Stimulated activated CD4-positive, alpha-beta T cell treated with anti-CD3 and anti-CD28 coated beads, Interleukin-1b, Interleukin-23, amount 100 ng/mL, for 48 hours (primary cell): Measurements from ENCODE around the gene MUC6.

Experiments used
- DNase-seq: peaks from one replicate; pipeline ENCODE4 v3.0.0-alpha.2; 2020

MUC6 gene

GRCh38 chr11:1036303-1036923 lies at the start of gene MUC6:
Gene MUC6 (minus strand): TSS chr11:1036718. CDS start chr11:1036655, 63 bp downstream.
- DNase-seq = no peak

GRCh38 chr11:1085440-1086170 lies 49.1 kb upstream of the MUC6 start:
- no peak for DNase-seq

DNA sequence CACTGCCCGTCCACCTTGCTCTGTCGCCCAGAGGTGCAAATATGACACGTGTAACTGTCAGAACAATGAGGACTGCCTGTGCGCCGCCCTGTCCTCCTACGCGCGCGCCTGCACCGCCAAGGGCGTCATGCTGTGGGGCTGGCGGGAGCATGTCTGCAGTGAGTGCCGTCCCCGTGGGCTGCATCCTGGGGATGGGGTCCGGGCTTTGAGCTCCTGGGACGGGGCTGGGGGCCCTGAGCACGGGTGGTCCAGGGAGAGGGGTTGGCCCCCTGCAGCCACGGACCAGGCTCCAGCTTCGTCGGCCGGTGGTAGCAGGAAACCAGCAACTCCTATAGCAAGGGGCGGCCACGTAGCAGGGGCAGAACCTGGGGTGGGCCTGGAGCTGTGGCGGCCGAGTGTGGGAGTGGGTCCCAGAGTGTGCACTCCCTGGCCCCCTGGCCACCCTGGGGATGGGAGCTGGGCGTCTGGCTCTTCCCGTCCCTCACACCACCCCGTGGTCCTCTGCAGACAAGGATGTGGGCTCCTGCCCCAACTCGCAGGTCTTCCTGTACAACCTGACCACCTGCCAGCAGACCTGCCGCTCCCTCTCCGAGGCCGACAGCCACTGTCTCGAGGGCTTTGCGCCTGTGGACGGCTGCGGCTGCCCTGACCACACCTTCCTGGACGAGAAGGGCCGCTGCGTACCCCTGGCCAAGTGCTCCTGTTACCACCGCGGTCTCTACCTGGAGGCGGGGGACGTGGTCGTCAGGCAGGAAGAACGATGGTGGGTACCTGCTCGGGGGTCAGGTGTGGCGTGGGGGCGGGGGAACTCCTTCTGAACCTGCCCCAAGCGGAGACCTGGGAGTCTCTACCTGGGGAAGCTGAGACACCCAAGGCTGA lies 48.3 kb upstream of the MUC6 start:
- DNase-seq = no peak

DNA sequence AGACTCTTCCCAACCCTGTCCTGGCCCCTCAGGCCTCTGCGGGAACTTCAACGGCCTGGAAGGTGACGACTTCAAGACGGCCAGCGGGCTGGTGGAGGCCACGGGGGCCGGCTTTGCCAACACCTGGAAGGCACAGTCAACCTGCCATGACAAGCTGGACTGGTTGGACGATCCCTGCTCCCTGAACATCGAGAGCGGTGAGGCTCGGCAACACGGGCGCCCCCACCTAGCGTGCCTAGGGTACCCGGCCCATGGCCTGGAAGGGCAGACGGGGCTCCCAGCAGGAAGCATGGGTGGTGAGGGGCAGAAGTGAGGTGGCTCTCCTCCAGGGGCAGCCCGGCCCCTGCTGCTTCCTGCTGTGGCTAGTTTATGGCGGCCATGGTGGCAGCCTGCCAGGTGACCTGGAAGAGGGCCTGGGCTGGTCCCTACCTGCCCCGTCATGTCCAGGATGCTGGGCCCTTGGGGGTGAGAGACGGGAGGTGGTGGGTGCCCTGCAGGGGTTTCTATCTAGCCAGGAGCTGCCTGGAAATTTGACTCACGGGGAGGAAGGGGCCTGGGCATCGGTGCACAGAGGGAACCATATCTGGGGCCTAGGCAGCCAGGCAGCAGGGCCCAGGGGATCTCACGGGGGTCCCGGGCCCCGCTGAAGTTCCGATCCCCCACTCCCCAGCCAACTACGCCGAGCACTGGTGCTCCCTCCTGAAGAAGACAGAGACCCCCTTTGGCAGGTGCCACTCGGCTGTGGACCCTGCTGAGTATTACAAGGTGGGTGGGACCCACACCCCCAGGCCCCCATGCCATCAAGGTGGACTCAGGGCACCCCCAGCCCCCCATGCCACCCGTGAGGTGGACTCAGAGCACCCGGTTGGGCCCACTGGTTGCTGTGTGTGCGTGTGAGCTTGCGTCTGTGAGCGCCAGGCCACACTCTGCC lies 47.4 kb upstream of the MUC6 start:
- DNase-seq = no peak

DNA sequence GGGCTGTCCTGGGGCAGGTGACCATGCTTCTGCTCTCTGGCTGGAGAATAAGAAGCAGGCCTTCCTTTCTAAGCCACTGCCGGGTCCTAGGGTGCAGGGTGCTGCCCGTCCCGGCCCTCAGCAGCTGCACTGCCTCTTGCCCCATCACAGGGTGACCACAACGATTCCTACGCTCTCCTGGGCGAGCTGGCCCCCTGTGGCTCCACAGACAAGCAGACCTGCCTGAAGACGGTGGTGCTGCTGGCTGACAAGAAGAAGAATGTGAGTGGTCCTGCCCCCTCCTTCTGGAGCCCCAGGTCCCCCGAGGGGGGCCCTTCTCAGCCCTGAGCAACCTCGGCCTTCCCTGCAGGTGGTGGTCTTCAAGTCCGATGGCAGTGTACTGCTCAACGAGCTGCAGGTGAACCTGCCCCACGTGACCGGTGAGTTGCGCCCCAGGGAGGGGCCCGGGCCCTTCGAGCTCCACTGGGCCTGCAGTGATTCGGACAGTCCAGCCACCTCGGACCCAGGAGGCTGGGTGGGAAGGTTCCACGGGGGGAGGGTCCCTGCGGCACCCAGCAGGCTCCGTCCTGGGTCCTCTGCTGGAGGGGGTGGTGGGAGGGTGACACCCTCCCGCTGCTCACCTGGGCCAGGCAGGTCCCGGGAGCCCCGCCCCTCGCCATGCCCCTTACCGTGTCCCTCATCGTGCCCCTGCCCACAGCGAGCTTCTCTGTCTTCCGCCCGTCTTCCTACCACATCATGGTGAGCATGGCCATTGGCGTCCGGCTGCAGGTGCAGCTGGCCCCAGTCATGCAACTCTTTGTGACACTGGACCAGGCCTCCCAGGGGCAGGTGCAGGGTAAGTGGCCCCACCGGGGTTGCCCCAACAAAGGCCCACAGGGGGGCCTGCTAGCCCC lies 46.5 kb upstream of the MUC6 start:
- DNase-seq = no peak

DNA sequence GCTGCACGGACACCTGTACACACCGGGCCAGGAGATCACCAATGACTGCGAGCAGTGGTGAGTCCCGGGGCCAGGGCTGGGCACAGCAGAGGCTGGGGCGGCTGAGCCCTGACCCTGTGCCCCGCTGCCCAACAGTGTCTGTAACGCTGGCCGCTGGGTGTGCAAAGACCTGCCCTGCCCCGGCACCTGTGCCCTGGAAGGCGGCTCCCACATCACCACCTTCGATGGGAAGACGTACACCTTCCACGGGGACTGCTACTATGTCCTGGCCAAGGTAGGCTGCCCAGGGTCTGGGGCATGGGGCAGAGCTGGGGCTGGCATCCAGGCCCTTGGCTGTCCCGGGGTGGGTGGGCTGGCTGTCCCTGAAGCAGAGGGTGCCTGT lies 45.8 kb upstream of the MUC6 start:
- no peak for DNase-seq

- DNase-seq = no peak
Observed at GRCh38 chr11:1081601-1082311, 45.2 kb upstream of the MUC6 start.

DNA sequence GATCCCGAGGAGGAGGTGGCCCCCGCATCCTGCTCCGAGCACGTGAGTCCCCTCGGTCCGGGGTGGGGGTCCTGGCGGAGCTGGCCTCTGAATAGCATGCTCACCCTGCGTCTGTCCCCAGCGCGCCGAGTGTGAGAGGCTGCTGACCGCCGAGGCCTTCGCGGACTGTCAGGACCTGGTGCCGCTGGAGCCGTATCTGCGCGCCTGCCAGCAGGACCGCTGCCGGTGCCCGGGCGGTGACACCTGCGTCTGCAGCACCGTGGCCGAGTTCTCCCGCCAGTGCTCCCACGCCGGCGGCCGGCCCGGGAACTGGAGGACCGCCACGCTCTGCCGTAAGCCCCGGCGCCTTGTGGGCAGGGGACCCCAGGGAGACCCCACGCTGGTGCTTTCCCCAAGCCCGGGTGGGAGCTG lies 41.7 kb upstream of the MUC6 start:
- DNase-seq = no peak

- no peak for DNase-seq
Observed at GRCh38 chr11:1077417-1078119, 41.0 kb upstream of the MUC6 start.

DNA sequence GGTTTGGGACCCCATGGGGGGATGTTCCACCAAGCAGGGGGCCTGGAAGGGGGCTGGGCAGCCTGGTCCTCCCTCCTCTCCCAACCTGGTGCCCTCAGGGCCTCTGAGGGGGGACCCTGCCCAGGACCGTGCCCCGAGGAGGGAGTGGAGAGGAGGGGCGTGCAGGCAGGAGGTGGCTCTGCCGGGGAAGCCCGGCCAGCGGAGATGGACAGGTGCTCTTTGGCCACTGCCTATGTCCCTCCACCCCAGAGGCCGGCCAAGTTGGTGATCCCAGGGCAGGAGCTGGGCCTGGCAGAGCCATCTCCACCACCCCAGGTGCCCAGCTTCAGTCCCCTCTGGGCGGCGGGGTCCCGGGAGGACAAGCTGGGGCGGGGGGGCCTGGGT lies 40.5 kb upstream of the MUC6 start:
- no peak for DNase-seq

DNA sequence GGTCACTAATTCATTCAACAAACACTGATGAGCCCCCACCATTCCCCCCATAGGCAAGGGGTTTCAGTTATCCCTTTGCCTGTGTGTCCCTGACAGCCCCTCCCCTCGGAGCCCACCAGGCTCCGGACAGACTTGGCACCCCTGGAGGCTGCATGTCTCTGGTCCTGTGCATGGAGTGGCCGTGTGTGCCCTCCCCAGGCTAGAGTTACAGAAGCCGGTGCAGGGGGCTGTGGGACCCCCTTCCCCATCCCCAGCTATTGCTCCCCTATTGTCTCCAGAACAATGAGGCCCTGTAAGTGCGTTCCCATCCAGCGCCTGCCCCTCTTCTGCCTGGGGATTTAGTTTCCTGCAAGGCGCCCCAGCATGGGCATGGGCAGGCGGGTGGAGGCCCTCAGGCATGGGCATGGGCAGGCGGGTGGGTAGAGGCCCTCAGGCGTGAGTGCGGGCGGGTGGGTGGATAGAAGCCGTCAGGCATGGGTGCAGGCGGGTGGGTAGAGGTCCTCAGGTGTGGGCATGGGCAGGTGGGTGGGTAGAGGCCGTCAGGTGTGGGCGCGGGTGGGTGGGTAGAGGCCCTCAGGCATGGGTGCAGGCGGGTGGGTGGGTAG lies 39.6 kb upstream of the MUC6 start:
- no peak for DNase-seq

DNA sequence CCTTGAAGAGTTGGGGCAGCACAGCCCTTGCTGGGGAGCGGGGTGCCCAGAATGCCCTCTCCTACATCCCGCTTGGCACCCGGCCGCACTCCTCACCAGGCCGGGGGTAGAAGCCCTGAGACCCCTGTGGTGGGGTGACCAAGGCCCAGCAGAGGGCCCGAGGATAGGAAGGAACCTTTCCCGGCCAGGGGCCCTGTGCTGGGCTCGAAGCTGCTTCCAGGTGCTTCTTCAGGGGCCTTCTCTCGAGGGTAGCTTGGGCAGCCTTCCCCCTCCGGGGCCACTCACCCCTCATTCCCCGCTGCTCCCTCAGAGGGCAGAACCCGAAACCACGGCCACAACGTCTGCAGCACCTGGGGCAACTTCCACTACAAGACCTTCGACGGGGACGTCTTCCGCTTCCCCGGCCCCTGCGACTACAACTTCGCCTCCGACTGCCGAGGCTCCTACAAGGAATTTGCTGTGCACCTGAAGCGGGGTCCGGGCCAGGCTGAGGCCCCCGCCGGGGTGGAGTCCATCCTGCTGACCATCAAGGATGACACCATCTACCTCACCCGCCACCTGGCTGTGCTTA lies 38.9 kb upstream of the MUC6 start:
- DNase-seq = no peak

DNA sequence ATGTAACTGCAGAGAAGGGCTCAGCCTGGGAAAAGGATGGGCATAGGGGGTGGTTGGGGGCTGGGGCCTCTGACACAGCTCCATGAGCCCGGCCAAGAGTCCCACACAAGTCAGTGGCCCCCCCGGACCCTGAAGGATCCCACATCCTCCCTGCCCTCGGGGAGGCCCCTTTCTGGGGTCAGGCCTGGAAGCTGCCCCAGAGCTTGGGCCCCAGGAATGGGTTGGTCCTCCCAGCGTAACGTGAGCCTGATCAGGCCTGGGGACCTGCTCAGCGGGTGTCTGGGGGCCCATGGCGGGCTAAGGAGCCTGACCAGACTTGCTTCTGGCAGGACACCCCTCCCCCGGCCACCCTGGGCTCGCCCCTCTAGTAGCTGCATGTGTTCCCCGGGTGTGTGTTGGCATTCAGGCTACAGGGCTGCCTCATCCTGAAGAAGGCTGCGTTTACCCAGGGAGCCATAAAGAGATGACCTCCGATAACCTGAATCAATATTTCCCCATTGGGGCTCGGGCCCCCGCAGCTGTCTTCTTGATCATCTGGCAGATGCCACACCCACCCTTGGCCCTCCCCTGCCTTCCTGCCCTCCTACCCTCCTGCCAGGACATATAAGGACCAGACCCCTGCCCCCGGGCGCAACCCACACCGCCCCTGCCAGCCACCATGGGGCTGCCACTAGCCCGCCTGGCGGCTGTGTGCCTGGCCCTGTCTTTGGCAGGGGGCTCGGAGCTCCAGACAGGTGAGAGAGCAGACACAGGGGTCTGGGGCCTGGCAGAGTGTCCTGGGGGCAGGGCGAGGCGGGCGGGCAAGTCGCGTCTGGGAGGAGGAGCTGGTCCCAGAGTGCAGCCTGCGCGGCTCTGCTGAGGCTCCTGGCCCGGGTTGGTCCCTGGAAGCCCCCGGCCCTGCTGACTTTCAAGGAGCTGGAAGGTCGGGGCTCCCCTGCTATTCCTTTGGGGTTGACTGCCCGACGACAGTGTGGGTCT lies 38.0 kb upstream of the MUC6 start, which contains the start of gene MUC2:
TSS of gene MUC2 (plus strand) at position 631 of the 978 bp plus-strand sequence.
- DNase-seq = no peak

DNA sequence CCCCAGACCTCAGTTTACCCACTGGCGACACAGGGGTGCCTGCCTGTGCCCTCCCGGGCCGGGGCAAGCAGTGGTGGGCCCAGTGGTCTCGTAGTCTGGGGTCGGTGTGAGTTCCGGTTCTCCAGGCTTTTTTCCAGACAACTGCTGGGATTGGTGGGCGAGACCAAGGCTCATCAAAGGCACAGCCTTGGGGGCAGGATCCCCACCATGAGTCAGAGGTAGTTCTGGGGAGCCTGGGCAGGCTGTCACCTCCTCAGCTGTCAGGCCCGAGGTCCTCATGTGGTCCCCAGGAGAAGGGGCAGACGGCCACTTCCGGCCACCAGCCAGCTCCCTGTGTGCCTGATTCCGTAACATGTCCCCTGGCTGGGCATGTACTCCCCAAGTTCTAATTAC lies 37.3 kb upstream of the MUC6 start:
- DNase-seq = no peak

GRCh38 chr11:1073261-1073724 lies 36.8 kb upstream of the MUC6 start:
- no peak for DNase-seq

- DNase-seq = no peak
Observed at GRCh38 chr11:1072821-1073231, 36.3 kb upstream of the MUC6 start.

DNA sequence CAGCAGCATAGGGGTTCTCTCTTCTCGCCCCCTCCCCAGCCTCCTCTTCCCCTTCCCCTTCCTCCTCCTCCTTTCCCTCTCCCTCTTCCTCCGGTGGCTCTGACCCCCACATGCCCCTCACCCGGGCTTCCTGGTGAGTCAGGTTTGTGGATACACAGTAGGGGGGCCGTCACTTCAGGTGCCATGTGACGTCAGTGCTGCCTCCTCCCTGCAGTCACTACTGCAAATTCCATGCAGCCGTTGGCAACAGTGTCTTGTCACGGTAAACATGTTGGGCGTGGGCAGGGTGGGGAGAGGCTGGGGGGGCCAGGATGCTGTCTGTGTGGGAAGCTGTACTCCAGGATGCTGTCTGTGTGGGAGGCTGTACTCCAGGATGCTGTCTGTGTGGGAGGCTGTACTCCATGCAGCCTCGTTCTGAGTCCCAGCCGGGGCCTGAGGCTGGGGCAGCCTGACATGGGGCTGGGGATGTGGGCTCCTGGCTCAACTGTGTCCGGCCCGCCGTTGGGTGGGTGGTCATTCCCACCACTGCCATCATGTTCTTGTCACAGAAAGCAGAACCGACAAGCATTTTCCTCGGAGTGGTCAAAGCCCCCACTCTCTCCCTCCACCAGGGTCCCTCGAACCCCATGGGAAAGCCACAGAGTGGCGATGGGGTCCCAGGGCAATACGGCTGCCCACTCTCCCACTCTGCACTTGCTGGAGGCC lies 35.8 kb upstream of the MUC6 start:
- DNase-seq = no peak
